ENCODE results near the gene ARHGAP15. TPM values are rescaled to one million over a fixed set of nuclear protein-coding genes. Genes with fewer than 3 reads are reported as not detected.

ARHGAP15 gene
- total RNA-seq, 2 experiments from 2014 or later, result 71.3 to 72.8 TPM

DNA sequence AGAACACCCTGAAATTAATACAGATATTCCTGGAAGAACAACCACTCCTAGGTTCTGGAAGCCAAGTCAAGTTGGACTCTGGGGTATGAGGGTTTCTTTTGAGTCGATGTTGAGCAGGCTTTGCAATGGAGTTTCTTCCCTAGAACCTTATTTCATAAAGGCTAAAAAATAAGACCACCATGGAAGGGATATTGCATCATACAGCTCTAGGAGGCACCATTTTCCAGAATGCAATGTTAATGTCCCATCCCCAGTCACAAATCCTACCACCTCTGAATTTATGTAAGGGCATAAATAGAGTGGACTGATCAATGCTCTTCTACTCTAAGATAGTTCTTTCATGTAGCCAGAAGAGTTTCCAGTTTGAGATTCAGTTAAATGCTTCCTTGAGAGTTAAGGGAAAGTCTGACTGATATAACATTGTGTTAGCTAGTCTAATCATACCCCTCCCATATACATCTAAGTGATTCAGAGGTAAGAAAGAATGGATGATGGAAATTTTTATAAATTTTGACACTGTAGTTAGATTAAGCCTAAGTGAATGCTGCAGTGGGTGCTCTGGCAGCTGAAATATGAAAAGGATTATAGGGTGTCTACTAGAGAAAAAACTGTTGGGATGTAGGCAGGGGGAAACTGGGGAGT lies 22.0 kb downstream of the ARHGAP15 start:
- H3K36me3 Mint-ChIP-seq (ENCODE audit: low read depth), result peaks cover 22% of the 10 kb centered on the region
- TF ChIP-seq, protein P1, sequence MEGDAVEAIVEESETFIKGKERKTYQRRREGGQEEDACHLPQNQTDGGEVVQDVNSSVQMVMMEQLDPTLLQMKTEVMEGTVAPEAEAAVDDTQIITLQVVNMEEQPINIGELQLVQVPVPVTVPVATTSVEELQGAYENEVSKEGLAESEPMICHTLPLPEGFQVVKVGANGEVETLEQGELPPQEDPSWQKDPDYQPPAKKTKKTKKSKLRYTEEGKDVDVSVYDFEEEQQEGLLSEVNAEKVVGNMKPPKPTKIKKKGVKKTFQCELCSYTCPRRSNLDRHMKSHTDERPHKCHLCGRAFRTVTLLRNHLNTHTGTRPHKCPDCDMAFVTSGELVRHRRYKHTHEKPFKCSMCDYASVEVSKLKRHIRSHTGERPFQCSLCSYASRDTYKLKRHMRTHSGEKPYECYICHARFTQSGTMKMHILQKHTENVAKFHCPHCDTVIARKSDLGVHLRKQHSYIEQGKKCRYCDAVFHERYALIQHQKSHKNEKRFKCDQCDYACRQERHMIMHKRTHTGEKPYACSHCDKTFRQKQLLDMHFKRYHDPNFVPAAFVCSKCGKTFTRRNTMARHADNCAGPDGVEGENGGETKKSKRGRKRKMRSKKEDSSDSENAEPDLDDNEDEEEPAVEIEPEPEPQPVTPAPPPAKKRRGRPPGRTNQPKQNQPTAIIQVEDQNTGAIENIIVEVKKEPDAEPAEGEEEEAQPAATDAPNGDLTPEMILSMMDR (IDR thresholded peaks at IDR 0.05), result no peak
- no peaks in the 10 kb centered on the region for H3K9me3 Mint-ChIP-seq
- POLR2A ChIA-PET, result interaction anchor here (1.1 to 1.2 kb wide), 2 partner anchors 10 to 14 kb away, joined by 3 read pairs; no protein-coding TSS in a partner anchor
- peak; percentile 57 for ATAC-seq
- peak overlapping the region; percentile 86 for H3K27ac Mint-ChIP-seq
- intact Hi-C loops (cut with micrococcal nuclease), result no loop called here
- no peaks in the 10 kb centered on the region for H3K27me3 Mint-ChIP-seq
- peak overlapping the region; percentile 60 for H3K4me3 Mint-ChIP-seq
- CTCF ChIA-PET, result interaction anchor here (1.0 to 4.1 kb wide), 4 partner anchors 10 to 108 kb away, joined by 3 to 16 read pairs (median 4); no protein-coding TSS in a partner anchor
- DNase-seq, result no peak
- peaks cover 82% of the 10 kb centered on the region for H3K4me1 Mint-ChIP-seq (ENCODE audit: low read depth)

DNA sequence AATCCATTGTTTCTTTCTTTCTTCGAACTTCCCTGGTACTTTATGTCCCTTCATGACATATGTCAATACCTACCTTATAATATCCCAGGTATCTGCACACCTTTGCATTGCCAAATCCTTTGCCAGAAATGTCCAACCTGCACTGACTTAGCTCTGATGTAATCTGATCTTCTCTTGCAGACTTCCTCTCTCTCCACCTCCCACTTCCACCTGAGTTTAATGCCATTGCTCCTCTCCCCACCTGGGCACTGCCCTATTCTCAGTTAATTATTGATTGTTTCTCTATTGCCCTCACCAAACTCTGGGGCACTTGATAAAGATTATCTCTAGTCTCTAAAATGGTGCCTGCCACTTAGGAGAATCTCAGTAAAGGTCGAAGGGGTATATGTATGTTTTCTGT lies 23.0 kb downstream of the ARHGAP15 start:
- Mint-ChIP-seq H3K36me3 (ENCODE audit: low read depth) (peaks cover 23% of the 10 kb centered on the region), H3K4me1 (ENCODE audit: low read depth) (peaks cover 80% of the 10 kb centered on the region), H3K27ac (peak overlapping the region; percentile 86), H3K9me3 (no peaks in the 10 kb centered on the region), H3K27me3 (no peaks in the 10 kb centered on the region), H3K4me3 (peak overlapping the region; percentile 60)
- TF ChIP-seq, protein P1 (IDR thresholded peaks at IDR 0.05), result no peak
- DNase-seq, result no peak
- ATAC-seq, result peak; percentile 5
- ChIA-PET CTCF (interaction anchor here (1.0 to 4.1 kb wide), 4 partner anchors 9 to 110 kb away, joined by 3 to 16 read pairs (median 4); no protein-coding TSS in a partner anchor), POLR2A (interaction anchor here (1.2 kb wide), 1 partner anchor 22 kb away, joined by 3 read pairs; no protein-coding TSS in a partner anchor)
- intact Hi-C loops (cut with micrococcal nuclease), result no loop called here

DNA sequence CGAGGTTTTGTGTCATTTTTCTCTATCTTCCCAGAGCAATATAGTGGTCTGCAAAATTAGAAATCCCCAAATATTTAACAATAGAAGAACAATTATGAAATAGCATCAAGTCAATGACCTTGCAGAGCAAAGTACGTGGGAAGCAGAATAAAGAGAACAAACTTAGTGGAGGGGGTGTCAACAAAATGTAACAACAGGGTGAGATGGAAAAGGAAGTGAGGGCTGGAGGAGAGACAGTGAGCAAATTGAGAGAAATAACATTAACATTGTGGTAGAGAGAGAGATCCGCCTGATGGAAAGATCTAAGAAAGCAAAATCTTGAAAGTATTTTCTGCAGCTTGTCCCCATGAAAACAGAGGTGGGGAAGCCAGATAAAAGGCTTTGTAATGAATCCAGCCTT lies 23.4 kb downstream of the ARHGAP15 start:
- H3K9me3 Mint-ChIP-seq, result no peaks in the 10 kb centered on the region
- ATAC-seq (peak; percentile 37), DNase-seq (no peak)
- ChIA-PET POLR2A (interaction anchor here (0.8 to 1.2 kb wide), 2 partner anchors 22 to 24 kb away, joined by 3 read pairs; partner anchors contain the start of gene ARHGAP15), CTCF (interaction anchor here (1.0 to 4.1 kb wide), 3 partner anchors 9 to 109 kb away, joined by 3 to 16 read pairs (median 5); no protein-coding TSS in a partner anchor)
- H3K36me3 Mint-ChIP-seq (ENCODE audit: low read depth), result peaks cover 27% of the 10 kb centered on the region
- TF ChIP-seq, protein P1 (IDR thresholded peaks at IDR 0.05), result no peak
- peak overlapping the region; percentile 86 for H3K27ac Mint-ChIP-seq
- intact Hi-C loops (cut with micrococcal nuclease), result no loop called here
- peak overlapping the region; percentile 60 for H3K4me3 Mint-ChIP-seq
- H3K27me3 Mint-ChIP-seq, result no peaks in the 10 kb centered on the region
- peaks cover 80% of the 10 kb centered on the region for H3K4me1 Mint-ChIP-seq (ENCODE audit: low read depth)

DNA sequence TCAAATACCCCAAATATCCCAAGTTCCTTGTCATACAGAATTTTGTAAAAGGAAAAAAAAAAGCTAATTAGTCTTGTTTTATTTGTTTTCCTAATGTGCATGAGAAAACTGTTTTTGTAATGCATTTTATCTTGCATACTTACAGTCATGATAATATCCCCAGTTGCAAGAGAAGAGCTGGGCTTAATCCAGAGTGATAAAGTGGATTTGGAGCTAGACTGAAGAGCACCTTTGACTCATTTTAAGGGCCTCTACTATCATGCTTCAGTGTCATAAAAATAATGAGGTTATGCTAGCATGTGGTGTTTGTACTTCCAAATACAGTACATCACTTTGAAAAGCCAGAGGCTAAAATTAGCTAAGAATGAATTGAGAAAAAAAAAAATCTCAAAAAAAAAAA lies 26.4 kb downstream of the ARHGAP15 start:
- CTCF ChIA-PET, result interaction anchor here (1.0 to 10.6 kb wide), 9 partner anchors 12 to 118 kb away, joined by 3 to 169 read pairs (median 6); no protein-coding TSS in a partner anchor
- ATAC-seq, result no peak
- no peak for DNase-seq

More for the DNA sequence above, 26.4 kb downstream of the ARHGAP15 start:
- H3K27ac Mint-ChIP-seq, result peak overlapping the region; percentile 32
- peaks cover 77% of the 10 kb centered on the region for H3K4me1 Mint-ChIP-seq (ENCODE audit: low read depth)
- intact Hi-C loops (cut with micrococcal nuclease), result no loop called here
- H3K4me3 Mint-ChIP-seq, result no peak overlapping the region
- peaks cover 32% of the 10 kb centered on the region for H3K36me3 Mint-ChIP-seq (ENCODE audit: low read depth)
- H3K9me3 Mint-ChIP-seq, result no peaks in the 10 kb centered on the region
- H3K27me3 Mint-ChIP-seq, result no peaks in the 10 kb centered on the region
- POLR2A ChIA-PET, result interaction anchor here (0.9 to 1.0 kb wide), 2 partner anchors 11 to 361 kb away, joined by 3 read pairs; no protein-coding TSS in a partner anchor
- TF ChIP-seq, protein P1 (IDR thresholded peaks at IDR 0.05), result no peak
